Endothelial cell of umbilical vein (primary cell): ENCODE results near the gene FAXDC2. TPM values are rescaled to one million over a fixed set of nuclear protein-coding genes. Genes with fewer than 3 reads are reported as not detected.
A peak's percentile ranks its signal among the peaks of the same experiment; 100 is the strongest.

ENCODE experiments used
- BruUV-seq: library from RNA; stranded (reverse); fragments of 400-500 nt; replicated peaks from 2 replicates; lab custom pipeline; 2021; lab: Mats Ljungman, UMichigan
- CTCF ChIA-PET: fragments of 300-600, 350-600 bp; sonication (Branson Sonifier 250); formaldehyde crosslinking; loops from one replicate; lab custom pipeline; 2021; ENCODE audit warnings: antibody characterized with exemption, inconsistent platforms; lab: Charles Lee
- POLR2A ChIA-PET: fragments of 300-600, 350-600 bp; sonication (Branson Sonifier 250); formaldehyde crosslinking; loops from one replicate; lab custom pipeline; 2021; ENCODE audit warnings: antibody characterized with exemption, inconsistent platforms; lab: Charles Lee
- DNase-seq: peaks from one replicate; pipeline ENCODE4 v3.0.0-alpha.2; 2011; ENCODE audit warnings: low read depth, low spot score
- FAIRE-seq: peaks from 2 replicates; lab custom pipeline; 2011; peaks lifted over from hg19 to GRCh38; lab: Jason Lieb, UNC
- H2AFZ ChIP-seq: 2 replicates; pipeline ENCODE4 v1.6.0; 2012; ENCODE audit warnings: low read depth, low read length, control low read depth, inconsistent platforms
- H3K27ac ChIP-seq: 2 replicates; pipeline ENCODE4 v1.5.1; 2011; ENCODE audit warnings: low read depth, mild to moderate bottlenecking, control low read depth, low read length, moderate library complexity; ENCODE audit not compliant: insufficient read depth
- H3K27me3 ChIP-seq, 2 experiments: 2 replicates each; pipeline versions ENCODE4 v1.6.0 to v1.6.1; 2011; ENCODE audit warnings: low read length in 2 of 2, mixed read lengths in 1 of 2; ENCODE audit not compliant: control insufficient read depth in 2 of 2, insufficient read depth in 2 of 2
- H3K36me3 ChIP-seq, 2 experiments: 2 replicates in 1 of 2; 3 replicates in 1 of 2; pipeline ENCODE4 v1.5.1; 2011; ENCODE audit warnings: low read length in 2 of 2, mild to moderate bottlenecking in 1 of 2, moderate library complexity in 1 of 2; ENCODE audit not compliant: control insufficient read depth in 2 of 2, insufficient read depth in 2 of 2; ENCODE audit errors: extremely low read depth in 1 of 2
- H3K4me1 ChIP-seq: 3 replicates; pipeline ENCODE4 v1.5.1; 2011; ENCODE audit warnings: mild to moderate bottlenecking, low read length; ENCODE audit not compliant: control insufficient read depth, insufficient read depth; ENCODE audit errors: extremely low read depth
- H3K4me2 ChIP-seq: 2 replicates; pipeline ENCODE4 v1.6.1; 2011; ENCODE audit warnings: low read length, control low read depth, mixed read lengths; ENCODE audit not compliant: insufficient read depth
- H3K4me3 ChIP-seq, 3 experiments: fragments of 200-600 bp in 1 of 3; sonication (generic), shearing (Covaris generic) in 1 of 3; replicated peaks in 1 of 3; 2 replicates each; pipeline ENCODE4 v1.5.1; 2011 to 2016; ENCODE audit warnings: control low read depth in 3 of 3, low read length in 3 of 3, mild to moderate bottlenecking in 2 of 3, inconsistent platforms in 1 of 3, low read depth in 1 of 3, moderate library complexity in 1 of 3; ENCODE audit not compliant: insufficient read depth in 1 of 3
- H3K79me2 ChIP-seq: 2 replicates; pipeline ENCODE4 v1.6.0; 2012; ENCODE audit warnings: low read length, inconsistent platforms; ENCODE audit not compliant: control insufficient read depth, insufficient read depth
- H3K9ac ChIP-seq: replicated peaks from 2 replicates; pipeline ENCODE3; 2011; ENCODE audit warnings: low read length, control low read depth; ENCODE audit not compliant: insufficient read depth; ENCODE audit errors: extremely low read depth
- H3K9me1 ChIP-seq: replicated peaks from 3 replicates; pipeline ENCODE4 v1.6.0; 2011; ENCODE audit warnings: mild to moderate bottlenecking, low read length; ENCODE audit not compliant: control insufficient read depth, insufficient read depth; ENCODE audit errors: extremely low read depth
- H3K9me3 ChIP-seq: replicated peaks from 2 replicates; pipeline ENCODE4 v1.5.1; 2012; ENCODE audit warnings: low read length, inconsistent platforms; ENCODE audit not compliant: control insufficient read depth, insufficient read depth
- H4K20me1 ChIP-seq: replicated peaks from 2 replicates; pipeline ENCODE3; 2011; ENCODE audit warnings: mild to moderate bottlenecking, low read length; ENCODE audit not compliant: control insufficient read depth, insufficient read depth; ENCODE audit errors: extremely low read depth
- CTCF ChIP-seq, 2 donors: IDR thresholded peaks; 1 replicate in 1 of 2; 2 replicates in 1 of 2; pipeline ENCODE4 v1.5.1; 2011; ENCODE audit warnings: low read length in 2 of 2, mild to moderate bottlenecking in 2 of 2, moderate library complexity in 2 of 2, control low read depth in 1 of 2, inconsistent platforms in 1 of 2, low read depth in 1 of 2; ENCODE audit not compliant: insufficient read depth in 1 of 2; ENCODE audit errors: extremely low read depth in 1 of 2
- EZH2 ChIP-seq: IDR thresholded peaks from 2 replicates; pipeline ENCODE4 v1.6.1; 2012; ENCODE audit warnings: borderline replicate concordance, low read depth, mild to moderate bottlenecking, moderate library complexity, low read length, inconsistent platforms; ENCODE audit not compliant: severe bottlenecking
- FOS ChIP-seq: IDR thresholded peaks from 2 replicates; pipeline ENCODE4 v1.6.1; 2011; ENCODE audit warnings: mild to moderate bottlenecking, low read length, moderate library complexity, borderline replicate concordance; ENCODE audit not compliant: insufficient read depth
- GATA2 ChIP-seq: IDR thresholded peaks from 2 replicates; pipeline ENCODE4 v1.7.0; 2011; ENCODE audit warnings: low read depth, mild to moderate bottlenecking, moderate library complexity, mixed read lengths, low read length; ENCODE audit not compliant: insufficient read length, insufficient read depth
- JUN ChIP-seq: IDR thresholded peaks from 2 replicates; pipeline ENCODE4 v1.6.1; 2011; ENCODE audit warnings: borderline replicate concordance, low read depth; ENCODE audit not compliant: insufficient read length, insufficient read depth
- MAX ChIP-seq: IDR thresholded peaks from 2 replicates; pipeline ENCODE4 v1.6.1; 2011; ENCODE audit not compliant: insufficient read depth, insufficient read length
- MYC ChIP-seq: IDR thresholded peaks from one replicate; pipeline ENCODE4 v1.6.1; 2011; ENCODE audit warnings: mild to moderate bottlenecking, low read depth, low read length
- POLR2A ChIP-seq: IDR thresholded peaks from 2 replicates; pipeline ENCODE4 v1.6.1; 2012; ENCODE audit warnings: low read depth, mild to moderate bottlenecking, control low read depth, low read length
- POLR2AphosphoS5 ChIP-seq: IDR thresholded peaks from 2 replicates; pipeline ENCODE4 v1.6.1; 2012; ENCODE audit warnings: low read depth, mild to moderate bottlenecking, control low read depth, low read length, moderate library complexity; ENCODE audit not compliant: insufficient read depth
- dilution Hi-C: fragments of 300-500 bp; cut with MboI; formaldehyde crosslinking; loops from one replicate; pipeline ENCODE4 v1.15.0; 2019; ENCODE audit warnings: low sequenced_read_pairs; ENCODE audit not compliant: extremely low pct_ligation_motif_present
- intact Hi-C: fragments of 100-400 bp; cut with micrococcal nuclease; formaldehyde crosslinking; loops from one replicate; pipeline ENCODE4 v1.10.0; 2022
- polyA plus RNA-seq, 4 experiments: library from polyadenylated mRNA; depleted of rRNA in 3 of 4; stranded (reverse) in 3 of 4; unstranded in 1 of 4; fragments of >200 nt; gene quantifications; 2 replicates each; pipeline versions ENCODE4 v1.2.1 to v1.2.3, GENCODE V29; 2011 to 2012; ENCODE audit warnings: missing spikeins in 1 of 4
- total RNA-seq: library from RNA; stranded (reverse); gene quantifications from 2 replicates; pipeline ENCODE4 v1.2.3, GENCODE V29; 2021

FAXDC2 gene
- total and polyA plus RNA-seq, 2 donors (not counting 3 experiments of a cell fraction or from before 2014, with no cell fraction given), result 8.3 to 12.0 TPM

GRCh38 chr5:154858972-154859871 is 8.8 kb upstream of the FAXDC2 start:
- DNase-seq (peak; percentile 57), FAIRE-seq (peak; percentile 80)
- peak overlapping the region; percentile 90 for H3K4me2 ChIP-seq
- dilution Hi-C loops, result no loop called here
- peaks cover 3% of the 10 kb centered on the region for H4K20me1 ChIP-seq
- peaks cover 55% of the 10 kb centered on the region for H3K79me2 ChIP-seq
- intact Hi-C loops, result loop anchor here (1.0 to 10.0 kb wide), 8 partner anchors 46 to 574 kb away; partner anchors contain the start of genes GEMIN5, LARP1 and SAP30L
- no peaks in the 10 kb centered on the region for H3K9me1 ChIP-seq
- H3K9ac ChIP-seq, result peak overlapping the region; percentile 98
- BruUV-seq, result TSS peak; percentile 34
- H3K4me1 ChIP-seq, result peaks cover 27% of the 10 kb centered on the region
- CTCF ChIA-PET, result interaction anchor here (0.9 to 1.6 kb wide), 2 partner anchors 22 to 208 kb away, joined by 3 to 7 read pairs; no protein-coding TSS in a partner anchor
- TF ChIP-seq EZH2 (no peak), JUN (no peak)
- H2AFZ ChIP-seq, result peak overlapping the region; percentile 63
- POLR2A ChIA-PET, result interaction anchor here (0.9 to 2.1 kb wide), 2 partner anchors 23 to 78 kb away, joined by 5 to 8 read pairs; partner anchors contain the start of gene GEMIN5
- H3K27me3 ChIP-seq, result no peaks in the 10 kb centered on the region
- no peaks in the 10 kb centered on the region for H3K9me3 ChIP-seq
- H3K4me3 ChIP-seq, result peak overlapping the region; percentile 94 to 100 (median 95)
- H3K36me3 ChIP-seq, result peaks cover 5 to 6% of the 10 kb centered on the region in 2 experiments
- peak overlapping the region; percentile 95 for H3K27ac ChIP-seq

GRCh38 chr5:154858297-154858971 is 8.0 kb upstream of the FAXDC2 start, which contains the start of gene CNOT8:
TSS of gene CNOT8 (plus strand) at chr5:154858627. CDS start at chr5:154863279, 4,652 bp downstream.
- dilution Hi-C loops (no loop called here), intact Hi-C loops (loop anchor here (1.0 to 10.0 kb wide), 8 partner anchors 46 to 574 kb away; partner anchors contain the start of genes GEMIN5, LARP1 and SAP30L)
- no peaks in the 10 kb centered on the region for H3K9me3 ChIP-seq
- H3K4me2 ChIP-seq, result peak within 1 kb of the TSS; percentile 90
- peak within 1 kb of the TSS; percentile 95 for H2AFZ ChIP-seq
- peak within 1 kb of the TSS; percentile 94 to 100 (median 95) for H3K4me3 ChIP-seq
- peak within 1 kb of the TSS; percentile 98 for H3K9ac ChIP-seq
- peak within 1 kb of the TSS; percentile 95 for H3K27ac ChIP-seq
- CTCF ChIA-PET, result interaction anchor here (0.9 to 2.2 kb wide), 2 partner anchors 23 to 208 kb away, joined by 3 to 12 read pairs; no protein-coding TSS in a partner anchor
- POLR2A ChIA-PET, result interaction anchor here (0.9 to 2.1 kb wide), 2 partner anchors 23 to 79 kb away, joined by 5 to 8 read pairs; partner anchors contain the start of gene GEMIN5
- peaks cover 50% of the 10 kb centered on the region for H3K79me2 ChIP-seq
- H4K20me1 ChIP-seq, result peaks cover 3% of the 10 kb centered on the region
- DNase-seq (peak; percentile 97), FAIRE-seq (no peak)
- BruUV-seq, result no TSS peak
- H3K27me3 ChIP-seq, result no peaks in the 10 kb centered on the region
- H3K4me1 ChIP-seq, result peaks cover 27% of the 10 kb centered on the region
- H3K36me3 ChIP-seq, result peaks cover 3 to 5% of the 10 kb centered on the region in 2 experiments
- no peak for TF ChIP-seq JUN
- peak; percentile 6 for TF ChIP-seq MYC
- no peak for TF ChIP-seq FOS
- no peak for TF ChIP-seq GATA2
- TF ChIP-seq CTCF (IDR thresholded peaks at IDR 0.05; ENCODE audit: extremely low read depth in 1 of 2, insufficient read depth in 1 of 2, low read depth in 1 of 2, low read length in 2 of 2), result peak in 1 of 2 donors; percentile 2
- TF ChIP-seq POLR2A, result peak; percentile 55
- peak; percentile 23 for TF ChIP-seq MAX
- no peak for TF ChIP-seq EZH2
- peak; percentile 93 for TF ChIP-seq POLR2AphosphoS5
- H3K9me1 ChIP-seq, result no peaks in the 10 kb centered on the region
